ENCODE data around the gene EXOSC9.

EXOSC9 gene

DNA sequence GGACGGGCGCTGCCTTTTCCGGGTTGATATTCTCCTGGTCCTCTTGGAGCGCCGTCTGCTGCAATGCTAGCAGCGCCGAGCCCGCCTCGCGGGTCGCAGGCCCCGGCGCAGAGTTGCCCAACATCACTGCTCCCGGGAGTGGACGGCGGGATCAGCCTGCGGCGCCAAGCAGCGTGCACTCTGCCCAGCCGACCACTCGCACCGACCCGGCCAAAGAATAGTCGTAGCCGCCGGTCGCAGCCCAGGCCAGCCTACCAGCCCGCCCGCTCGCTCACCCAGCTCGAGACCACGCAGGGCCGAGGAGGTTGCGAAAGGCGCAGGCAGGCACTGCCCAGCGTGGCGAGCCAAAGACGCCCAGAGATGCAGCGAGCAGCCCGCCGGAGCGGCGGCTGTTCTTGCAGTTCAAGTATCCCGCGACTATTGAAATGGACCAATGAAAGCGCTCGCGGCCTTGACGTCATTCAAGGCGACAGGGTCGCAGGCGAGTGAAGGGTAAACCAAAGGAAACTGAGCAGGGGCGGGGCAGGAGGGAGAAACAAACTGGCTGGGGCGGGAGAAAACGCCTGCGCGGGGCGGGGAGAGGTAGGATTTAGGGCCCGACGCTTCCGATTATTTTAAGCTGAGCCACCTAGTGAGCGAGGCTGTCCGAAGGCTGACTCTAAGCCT is 22.5 kb downstream of the EXOSC9 start, which contains the start of gene CCNA2:
Gene CCNA2 (minus strand): TSS at position 379 of the 666 bp plus-strand sequence. CDS start 255 bp downstream, at position 124.
- FAIRE-seq (peak; percentile 13), DNase-seq (ENCODE audit: low spot score) (peak; percentile 96)

DNA sequence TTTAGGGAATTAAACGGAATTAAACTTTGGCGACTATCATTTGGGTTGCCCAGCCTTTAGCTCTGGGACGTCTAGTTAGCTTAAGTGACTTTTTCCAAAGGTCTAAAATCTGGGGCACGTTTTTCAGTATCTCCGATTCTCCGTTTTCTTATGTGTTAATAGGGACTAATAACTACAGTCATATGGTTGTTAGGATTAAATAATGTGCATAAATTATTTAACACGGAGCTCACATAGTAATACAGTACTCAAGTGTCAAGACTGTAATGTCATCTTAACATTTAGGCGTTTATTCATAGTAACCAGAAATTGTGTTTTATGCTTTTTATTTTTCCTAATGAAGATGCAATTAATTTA is 23.0 kb downstream of the EXOSC9 start:
- DNase-seq (ENCODE audit: low spot score) = no peak
- no peak for FAIRE-seq

DNA sequence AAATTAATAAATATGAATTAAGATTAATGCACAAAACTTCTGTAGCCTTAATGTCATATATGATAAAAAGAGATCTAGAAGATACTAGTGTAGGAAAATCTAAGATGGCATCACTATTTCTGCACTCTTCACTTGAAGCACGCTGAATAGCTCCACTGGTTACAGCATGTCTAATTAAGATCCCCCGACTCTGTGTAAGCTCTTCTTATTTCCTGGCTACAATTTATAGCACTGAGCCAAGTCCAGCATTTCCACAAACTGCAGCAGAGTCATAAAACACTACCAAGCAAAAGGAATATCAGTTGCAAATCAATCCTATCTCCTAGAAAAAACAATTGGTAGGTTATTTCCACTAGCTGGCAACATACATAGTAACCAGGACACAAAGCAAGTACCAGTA is 23.8 kb downstream of the EXOSC9 start:
- DNase-seq (ENCODE audit: low spot score) = no peak
- FAIRE-seq = no peak

DNA sequence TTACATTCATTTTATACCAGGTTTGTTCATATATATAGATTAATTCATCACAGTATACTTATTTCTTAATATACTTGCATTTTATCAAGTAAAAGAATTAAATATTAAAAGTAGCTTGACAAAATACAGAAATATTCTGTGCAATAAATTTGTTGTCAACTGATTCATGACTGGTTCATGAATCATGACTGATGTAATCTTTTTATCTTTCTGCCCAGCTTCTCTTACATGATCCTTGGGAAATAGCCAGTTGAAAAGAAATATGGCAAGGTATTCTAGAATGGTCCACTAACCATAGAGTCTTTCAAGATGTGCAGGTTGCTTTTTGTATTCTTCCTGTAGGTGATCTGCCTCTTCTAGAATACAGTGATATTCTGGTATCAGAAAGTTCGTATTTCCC is 26.7 kb downstream of the EXOSC9 start:
- no peak for FAIRE-seq

DNA sequence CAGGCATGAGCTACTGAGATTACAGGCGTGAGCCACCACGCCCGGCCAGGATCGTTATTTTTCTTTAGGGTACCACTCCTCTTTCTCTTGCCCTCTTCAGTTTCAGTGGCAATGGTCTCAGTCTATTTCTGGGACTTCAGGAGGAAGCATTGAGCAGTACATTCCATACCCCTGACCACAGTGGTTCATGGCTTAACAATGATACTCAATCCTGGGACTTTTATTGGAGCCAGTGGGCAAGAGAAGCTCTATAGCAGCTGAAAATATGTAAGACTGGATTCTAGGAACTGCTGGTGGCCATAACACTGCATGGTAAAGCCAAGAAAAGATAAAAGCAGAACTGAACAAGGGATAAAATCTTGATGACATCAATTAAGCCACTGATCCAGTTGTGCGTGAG is 28.4 kb downstream of the EXOSC9 start:
- no peak for DNase-seq (ENCODE audit: low spot score)
- no peak for FAIRE-seq

More for the DNA sequence above, 26.7 kb downstream of the EXOSC9 start:
- DNase-seq (ENCODE audit: low spot score) = no peak

DNA sequence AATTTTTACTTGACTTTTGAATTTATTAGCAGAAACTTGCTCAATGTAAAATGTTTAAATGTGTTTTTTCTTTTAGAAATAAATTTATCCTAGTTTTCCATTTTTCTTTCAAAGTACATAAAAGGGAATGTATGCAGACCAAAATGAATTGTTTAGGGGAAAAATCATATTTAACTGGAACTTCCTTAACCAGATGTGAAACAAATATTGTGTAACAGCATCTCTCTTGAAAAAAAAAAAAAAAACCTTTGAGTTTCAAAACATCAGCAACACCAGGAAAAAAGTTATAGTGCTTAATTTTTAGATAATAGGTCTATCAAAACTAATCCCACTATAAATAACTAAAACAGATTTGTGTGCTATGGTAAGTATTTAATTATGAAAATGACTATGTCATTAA is 37.0 kb downstream of the EXOSC9 start:
- FAIRE-seq (no peak), DNase-seq (ENCODE audit: low spot score) (no peak)

DNA sequence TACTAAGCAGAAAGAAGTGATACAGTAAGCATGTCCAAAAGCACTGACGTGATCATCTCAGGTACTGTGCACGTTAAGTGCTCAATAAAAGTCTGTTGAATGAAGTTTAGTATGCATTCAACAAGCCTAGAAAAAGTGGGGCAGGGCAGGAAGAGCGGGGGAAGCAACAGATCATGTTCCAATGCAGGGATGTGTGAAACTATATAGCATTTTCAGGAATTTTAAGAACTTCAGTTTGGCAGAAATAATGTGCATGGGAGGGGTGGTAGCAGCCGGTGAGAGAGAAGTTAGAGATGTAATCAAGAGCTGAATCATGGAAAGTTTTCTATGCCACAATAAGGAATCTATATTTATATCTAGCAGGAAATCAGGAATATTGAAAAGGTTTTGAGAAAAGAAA is 41.7 kb downstream of the EXOSC9 start:
- FAIRE-seq (no peak), DNase-seq (ENCODE audit: low spot score) (no peak)

DNA sequence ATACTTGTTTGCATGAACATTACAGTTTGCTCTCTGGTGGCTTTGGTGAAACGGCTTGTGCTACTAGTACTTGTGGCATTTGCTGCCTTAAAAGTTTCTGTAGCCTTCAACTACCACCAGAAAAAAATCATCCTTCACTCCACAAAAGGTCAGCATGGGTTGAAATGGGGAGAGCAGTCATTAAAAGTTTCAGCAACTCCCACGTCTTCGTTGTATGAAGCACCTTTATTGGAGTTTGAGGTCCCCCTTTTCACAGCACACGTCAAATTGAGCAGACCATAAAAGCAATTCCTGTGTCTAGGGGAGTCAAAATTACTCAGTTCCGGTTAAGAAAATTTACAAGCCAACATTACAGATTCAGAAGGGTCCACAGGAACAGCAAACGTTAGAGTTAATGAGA is 45.5 kb downstream of the EXOSC9 start:
- no peak for FAIRE-seq
- DNase-seq (ENCODE audit: low spot score) = no peak

DNA sequence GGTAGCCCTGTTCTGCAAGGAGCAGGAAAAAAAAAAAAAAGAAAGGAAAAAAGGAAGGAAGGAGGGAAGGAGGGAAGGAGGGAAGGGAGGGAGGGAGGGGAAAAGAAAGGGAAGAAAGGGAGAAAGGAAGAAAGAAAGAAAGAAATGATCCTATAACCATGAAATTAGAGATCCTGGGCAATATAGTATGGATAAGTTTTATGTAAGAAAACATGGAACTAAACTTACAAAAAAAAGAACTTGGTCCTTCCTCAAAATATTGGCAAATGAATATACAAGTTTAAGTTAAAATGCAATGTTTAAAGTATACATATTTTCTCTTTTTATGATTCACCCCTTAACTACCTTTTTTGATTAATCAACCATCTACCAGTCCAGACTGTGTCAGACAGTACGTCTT is 50.2 kb downstream of the EXOSC9 start:
- DNase-seq (ENCODE audit: low spot score) = no peak
- no peak for FAIRE-seq

DNA sequence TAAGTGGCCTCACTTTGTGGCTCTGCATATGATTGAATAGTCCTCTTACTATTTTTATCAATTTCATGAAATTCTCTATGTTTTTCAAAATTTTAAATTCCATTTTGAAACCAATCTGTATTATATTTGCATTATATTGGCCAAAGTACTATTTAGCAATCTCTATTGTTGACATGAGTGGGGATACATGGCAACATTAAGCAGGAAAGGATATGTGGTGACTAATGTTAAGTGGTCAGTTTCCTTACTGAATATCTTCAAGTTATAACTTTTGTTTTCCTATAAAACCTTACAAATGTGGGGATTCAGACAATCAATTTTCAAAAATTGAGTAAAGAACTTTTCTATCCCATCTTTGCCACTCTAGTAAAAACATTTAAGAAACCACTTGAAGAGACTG is 59.0 kb downstream of the EXOSC9 start:
- DNase-seq (ENCODE audit: low spot score) (no peak), FAIRE-seq (no peak)

DNA sequence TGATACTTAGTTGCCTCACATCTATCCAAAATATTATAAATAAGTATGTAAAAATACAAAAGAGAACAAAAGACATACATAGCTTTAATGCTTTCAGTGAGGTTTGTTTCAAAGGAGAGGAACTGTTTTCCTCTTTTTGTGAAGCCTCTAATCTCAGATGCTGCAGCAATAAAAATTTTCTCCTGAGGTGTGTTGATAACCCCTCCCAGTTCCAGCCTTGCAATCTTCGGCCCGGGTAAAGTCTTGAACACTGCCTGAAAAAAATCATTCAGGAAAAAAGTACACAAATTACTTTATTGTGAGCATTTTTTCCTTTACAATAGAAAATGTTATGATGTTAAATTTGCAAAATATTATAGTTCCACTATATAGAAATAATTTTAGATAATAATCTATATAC is 60.3 kb downstream of the EXOSC9 start:
- FAIRE-seq = no peak
- DNase-seq (ENCODE audit: low spot score) = no peak

DNA sequence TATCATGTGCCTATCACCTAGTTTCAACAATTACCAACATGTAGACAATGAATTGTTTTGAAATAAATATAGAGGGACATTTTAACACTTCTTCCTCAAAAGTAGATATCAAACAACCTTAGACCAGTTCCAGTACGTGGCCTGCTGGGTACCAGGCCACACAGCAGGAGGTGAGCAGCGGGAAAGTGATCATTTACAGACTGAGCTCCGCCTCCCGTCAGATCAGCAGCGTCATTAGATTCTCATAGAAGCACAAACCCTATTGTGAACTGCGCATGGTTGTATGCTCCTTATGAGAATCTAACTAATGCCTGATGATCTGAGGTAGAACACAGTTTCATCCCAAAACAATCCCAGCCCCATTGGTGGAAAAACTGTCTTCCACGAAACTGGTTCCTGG is 62.7 kb downstream of the EXOSC9 start:
- DNase-seq (ENCODE audit: low spot score) = no peak
- no peak for FAIRE-seq

All from urothelium cell line (cell line).